Measurements from ENCODE around the gene TMEM52B. TPM values are rescaled to one million over a fixed set of nuclear protein-coding genes. Genes with fewer than 3 reads are reported as not detected.

TMEM52B gene
- total RNA-seq, 2 experiments from 2014 or later: not detected

- no peaks in the 10 kb centered on the region for H3K36me3 Mint-ChIP-seq (ENCODE audit: low read depth)
- no peak overlapping the region for H3K27ac ChIP-seq (ENCODE audit: low read depth in 1 of 2, low read length in 2 of 2)
- intact Hi-C loops (cut with DNase I, micrococcal nuclease): no loop called here
- no peak for DNase-seq
- CTCF ChIA-PET: no interaction called here
- POLR2A ChIA-PET: no interaction called here
- no peaks in the 10 kb centered on the region for H3K9me3 Mint-ChIP-seq
- H3K4me1 ChIP-seq (ENCODE audit: insufficient read depth, low read length): no peaks in the 10 kb centered on the region
- H3K36me3 ChIP-seq (ENCODE audit: insufficient read depth, low read length): no peaks in the 10 kb centered on the region
- H3K4me3 ChIP-seq (ENCODE audit: low read length): no peak overlapping the region
- TF ChIP-seq CTCF (IDR thresholded peaks at IDR 0.05): no peak
- H3K9me3 ChIP-seq (ENCODE audit: control insufficient read depth in 1 of 2, insufficient read depth in 1 of 2, low read length in 2 of 2): no peaks in the 10 kb centered on the region
- H3K27me3 Mint-ChIP-seq: peaks cover 4% of the 10 kb centered on the region
- no peak overlapping the region for H3K4me3 Mint-ChIP-seq
- H3K27ac Mint-ChIP-seq: no peak overlapping the region
- H3K27me3 ChIP-seq (ENCODE audit: control insufficient read depth in 1 of 2, insufficient read depth in 2 of 2, low read length in 2 of 2): no peaks in the 10 kb centered on the region
- ATAC-seq (ENCODE audit: poor library complexity): no peak
- no peaks in the 10 kb centered on the region for H3K4me1 Mint-ChIP-seq (ENCODE audit: low read depth)
These were observed 18.0 kb upstream of the TMEM52B start for GRCh38 chr12:10160617-10161385.

DNA sequence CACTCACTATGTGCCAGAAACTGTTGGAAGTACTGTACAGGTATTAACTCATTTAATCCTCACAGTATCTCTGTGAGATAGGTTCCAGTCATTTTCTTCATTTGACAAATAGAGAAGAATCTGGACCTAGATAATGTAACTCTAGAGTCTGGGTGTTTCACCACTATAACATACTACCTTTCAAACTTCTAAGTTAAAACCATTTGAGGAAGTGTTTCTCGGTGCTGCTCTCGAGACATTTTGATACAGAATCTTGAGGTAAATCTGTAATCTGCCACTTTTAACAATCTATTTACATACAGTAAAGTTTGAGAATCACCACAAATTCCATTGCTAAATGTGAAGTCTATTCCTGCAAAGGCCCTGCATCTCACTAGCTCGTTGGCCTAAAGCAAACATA, 15.7 kb upstream of the TMEM52B start:
- DNase-seq: no peak
- Mint-ChIP-seq H3K27ac (no peak overlapping the region), H3K4me1 (ENCODE audit: low read depth) (no peaks in the 10 kb centered on the region), H3K9me3 (no peaks in the 10 kb centered on the region), H3K27me3 (no peaks in the 10 kb centered on the region), H3K4me3 (no peak overlapping the region), H3K36me3 (ENCODE audit: low read depth) (no peaks in the 10 kb centered on the region)
- ChIA-PET CTCF (interaction anchor here (0.7 kb wide), 1 partner anchor 58 kb away, joined by 3 read pairs; no protein-coding TSS in a partner anchor), POLR2A (no interaction called here)
- Histone ChIP-seq H3K4me3 (ENCODE audit: low read length) (no peak overlapping the region), H3K27me3 (ENCODE audit: control insufficient read depth in 1 of 2, insufficient read depth in 2 of 2, low read length in 2 of 2) (no peaks in the 10 kb centered on the region), H3K36me3 (ENCODE audit: insufficient read depth, low read length) (no peaks in the 10 kb centered on the region), H3K9me3 (ENCODE audit: control insufficient read depth in 1 of 2, insufficient read depth in 1 of 2, low read length in 2 of 2) (no peaks in the 10 kb centered on the region), H3K27ac (ENCODE audit: low read depth in 1 of 2, low read length in 2 of 2) (no peak overlapping the region), H3K4me1 (ENCODE audit: insufficient read depth, low read length) (no peaks in the 10 kb centered on the region)
- no peak for TF ChIP-seq CTCF (IDR thresholded peaks at IDR 0.05)
- ATAC-seq (ENCODE audit: poor library complexity): no peak
- intact Hi-C loops (cut with DNase I, micrococcal nuclease): no loop called here

- no peak for TF ChIP-seq CTCF (IDR thresholded peaks at IDR 0.05)
- H3K27ac Mint-ChIP-seq: no peak overlapping the region
- Histone ChIP-seq H3K4me3 (ENCODE audit: low read length) (no peak overlapping the region), H3K4me1 (ENCODE audit: insufficient read depth, low read length) (no peaks in the 10 kb centered on the region), H3K9me3 (ENCODE audit: control insufficient read depth in 1 of 2, insufficient read depth in 1 of 2, low read length in 2 of 2) (no peaks in the 10 kb centered on the region), H3K36me3 (ENCODE audit: insufficient read depth, low read length) (no peaks in the 10 kb centered on the region), H3K27me3 (ENCODE audit: control insufficient read depth in 1 of 2, insufficient read depth in 2 of 2, low read length in 2 of 2) (no peaks in the 10 kb centered on the region), H3K27ac (ENCODE audit: low read depth in 1 of 2, low read length in 2 of 2) (no peak overlapping the region)
- ChIA-PET POLR2A (no interaction called here), CTCF (no interaction called here)
- no peaks in the 10 kb centered on the region for H3K9me3 Mint-ChIP-seq
- no peaks in the 10 kb centered on the region for H3K27me3 Mint-ChIP-seq
- H3K4me1 Mint-ChIP-seq (ENCODE audit: low read depth): no peaks in the 10 kb centered on the region
- intact Hi-C loops (cut with DNase I, micrococcal nuclease): no loop called here
- DNase-seq: no peak
- H3K4me3 Mint-ChIP-seq: no peak overlapping the region
- no peaks in the 10 kb centered on the region for H3K36me3 Mint-ChIP-seq (ENCODE audit: low read depth)
- no peak for ATAC-seq (ENCODE audit: poor library complexity)
These were observed 13.4 kb upstream of the TMEM52B start for GRCh38 chr12:10165421-10165820.

Measured in CD4-positive, alpha-beta T cell (primary cell).